GM21360 (cell line): ENCODE data around the gene EDIL3.

ENCODE experiments used
- ATAC-seq: cut with Tn5 transposase; IDR thresholded peaks from one replicate; pipeline ENCODE4 v1.9.1; 2021; ENCODE audit warnings: mild to moderate bottlenecking, moderate library complexity; ENCODE audit not compliant: unreplicated experiment

The EDIL3 gene

DNA sequence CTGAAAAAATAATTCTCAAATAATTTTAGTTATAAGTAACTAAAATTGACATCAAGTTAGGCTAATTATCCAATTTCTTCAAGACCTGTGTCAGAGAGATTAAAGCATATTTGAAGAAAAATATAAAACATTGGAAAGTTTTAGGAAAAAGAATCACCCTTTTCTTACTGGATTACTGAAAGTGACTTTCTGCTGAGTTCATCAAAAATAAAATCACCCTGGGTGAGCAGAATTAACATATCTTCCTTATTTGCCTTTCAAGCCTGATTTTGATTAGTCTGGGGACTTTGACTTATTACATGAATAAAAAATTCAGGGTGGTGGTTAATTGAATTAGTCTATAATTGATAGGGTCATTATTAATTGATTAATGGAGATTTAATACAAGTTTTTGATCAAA, 411.8 kb downstream of the EDIL3 start:
- no peak for ATAC-seq

DNA sequence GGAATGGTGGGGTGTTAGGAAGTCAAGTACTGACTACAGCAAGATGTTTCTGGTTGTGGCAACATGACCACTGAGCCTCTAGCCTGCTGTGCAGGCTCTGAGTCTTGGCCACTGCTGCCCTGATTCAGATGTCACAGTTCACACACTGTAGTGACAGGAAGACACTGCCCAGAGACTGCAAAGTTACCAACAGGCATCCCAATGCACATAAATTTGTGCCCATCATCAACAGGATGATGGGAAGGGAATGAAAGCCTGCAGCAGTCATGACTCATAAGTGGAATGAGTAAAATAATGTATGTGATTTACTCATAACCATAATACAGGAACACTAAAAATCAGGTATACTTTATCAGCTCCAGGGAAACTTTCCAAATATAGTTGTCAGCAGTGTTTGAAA, 412.4 kb downstream of the EDIL3 start:
- no peak for ATAC-seq

DNA sequence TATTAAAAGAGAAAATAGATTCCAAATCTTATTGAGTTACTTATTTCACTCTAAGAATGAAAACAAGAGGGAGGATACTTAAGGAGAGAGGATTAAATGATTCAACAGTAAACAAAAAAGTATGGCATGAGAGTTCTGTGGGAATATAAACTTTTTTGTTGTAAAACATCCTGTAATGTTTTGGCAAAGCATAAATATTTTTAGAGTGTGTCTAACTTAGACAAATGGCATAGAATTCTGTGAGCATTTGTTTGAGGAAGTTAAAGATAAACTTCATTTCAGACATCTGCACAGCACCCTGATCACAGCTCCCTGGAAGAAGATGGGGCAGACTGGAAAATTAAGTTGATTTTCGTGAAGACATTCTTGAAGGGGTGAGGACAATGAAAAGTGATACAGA, 417.3 kb downstream of the EDIL3 start:
- no peak for ATAC-seq

DNA sequence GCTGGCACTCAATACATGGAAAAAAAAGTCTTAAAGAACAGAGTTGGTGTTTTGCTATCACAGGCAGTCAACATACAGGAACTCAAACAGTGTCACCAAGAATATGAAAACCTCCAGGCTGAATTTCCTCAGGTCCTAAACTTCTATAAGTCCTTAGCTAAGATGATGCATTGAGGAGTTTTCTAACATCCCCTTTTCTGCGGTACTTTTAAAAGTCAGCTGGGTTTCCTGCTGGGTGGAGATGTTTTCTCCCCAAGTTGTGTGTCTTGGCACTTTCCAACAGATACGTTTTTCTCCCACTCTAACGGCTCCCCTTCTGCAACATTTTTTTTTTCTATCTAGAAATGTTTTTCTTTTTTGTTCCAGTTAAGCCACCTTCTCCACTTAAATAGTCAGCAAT, 419.2 kb downstream of the EDIL3 start:
- no peak for ATAC-seq

DNA sequence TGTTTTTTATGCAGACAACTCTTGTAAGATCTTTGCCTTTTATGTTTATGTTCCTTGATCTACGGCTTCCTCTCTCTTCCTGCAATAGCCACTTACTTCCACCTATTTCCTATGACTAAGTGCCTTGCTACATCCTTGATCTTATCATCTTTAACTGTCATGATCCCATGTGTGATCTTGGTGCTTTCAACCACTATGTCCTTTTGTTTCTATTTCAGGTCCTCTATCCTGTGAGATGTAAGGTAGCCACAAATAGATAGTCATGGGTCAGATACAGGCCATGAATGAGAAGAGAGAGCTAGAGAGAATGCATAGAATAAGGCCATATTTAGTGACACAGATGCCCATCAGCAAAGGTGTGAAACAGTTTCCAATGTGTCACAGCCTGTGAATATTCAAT, 420.4 kb downstream of the EDIL3 start:
- ATAC-seq = no peak

DNA sequence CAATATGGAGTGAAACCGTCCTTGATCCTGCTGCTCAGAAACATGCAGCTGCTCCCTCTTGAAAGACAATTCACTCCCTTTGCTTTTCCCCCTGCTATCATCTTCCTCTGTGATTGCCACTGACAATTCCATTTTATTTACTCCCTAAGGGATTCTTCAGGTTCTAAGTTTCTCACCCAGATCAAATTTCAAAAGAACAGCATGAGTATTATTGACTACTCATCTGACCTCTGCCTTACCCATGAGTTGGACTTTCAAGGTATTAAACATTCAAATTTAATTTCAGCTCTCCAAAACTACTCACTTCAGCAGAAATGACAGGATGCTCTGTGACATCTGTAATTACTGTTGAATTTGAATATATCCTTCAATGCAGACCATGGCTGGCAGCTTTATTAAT, 427.5 kb downstream of the EDIL3 start:
- ATAC-seq = no peak

DNA sequence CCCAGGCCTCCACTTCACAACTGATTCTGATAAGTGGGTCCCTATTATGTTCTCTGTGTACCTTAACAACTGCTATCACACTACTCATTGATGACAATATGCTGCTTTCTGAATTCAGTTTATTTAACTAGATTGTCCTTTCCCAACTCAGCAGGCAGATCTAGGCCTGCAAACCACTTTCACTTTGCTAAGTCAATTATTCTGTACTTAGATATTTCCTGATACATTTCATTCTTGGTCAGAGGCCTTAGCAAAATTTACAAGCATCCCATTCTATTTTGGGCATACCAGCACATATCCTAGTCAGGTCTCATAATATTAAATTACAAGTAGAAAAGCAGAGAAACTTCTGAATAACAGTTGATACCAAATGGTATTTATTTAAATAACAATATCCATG, 428.3 kb downstream of the EDIL3 start:
- ATAC-seq = no peak

DNA sequence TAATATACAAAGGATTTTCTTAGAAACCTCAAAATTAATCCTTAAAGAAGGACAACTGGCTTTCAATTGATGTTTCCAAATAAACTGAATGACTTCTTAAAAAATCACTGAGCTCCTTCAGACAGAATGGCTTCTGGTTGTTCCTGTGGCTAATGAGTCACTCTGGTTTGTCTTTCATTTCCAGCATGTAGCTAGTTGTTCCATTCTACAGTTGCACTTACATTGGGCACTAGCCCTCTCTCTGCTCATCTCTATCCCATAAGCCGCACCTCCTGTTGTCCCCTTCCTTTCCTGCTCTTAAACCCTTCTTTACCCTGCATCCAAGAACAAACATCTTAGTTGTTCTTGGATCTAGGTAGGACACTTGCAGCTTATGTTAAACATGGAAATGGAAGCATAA, 428.8 kb downstream of the EDIL3 start:
- ATAC-seq = no peak

DNA sequence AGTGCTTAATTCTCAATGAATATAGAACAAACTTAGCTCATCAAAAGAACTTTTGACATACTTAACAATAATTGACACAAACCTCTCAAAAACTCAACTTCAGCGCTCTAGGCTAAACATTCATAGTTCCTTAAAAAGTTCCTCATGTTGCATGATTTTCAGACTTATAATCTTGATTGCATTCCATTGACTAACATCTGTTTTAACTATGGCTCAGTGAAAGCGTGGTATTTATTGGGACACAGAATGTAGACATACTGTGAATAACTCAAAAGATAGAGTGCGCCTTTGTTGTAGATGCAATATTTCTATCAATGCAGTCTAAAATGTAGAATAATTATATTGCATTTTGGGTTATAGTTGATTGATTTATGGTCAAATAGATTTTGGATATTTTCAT, 436.9 kb downstream of the EDIL3 start:
- ATAC-seq = no peak

DNA sequence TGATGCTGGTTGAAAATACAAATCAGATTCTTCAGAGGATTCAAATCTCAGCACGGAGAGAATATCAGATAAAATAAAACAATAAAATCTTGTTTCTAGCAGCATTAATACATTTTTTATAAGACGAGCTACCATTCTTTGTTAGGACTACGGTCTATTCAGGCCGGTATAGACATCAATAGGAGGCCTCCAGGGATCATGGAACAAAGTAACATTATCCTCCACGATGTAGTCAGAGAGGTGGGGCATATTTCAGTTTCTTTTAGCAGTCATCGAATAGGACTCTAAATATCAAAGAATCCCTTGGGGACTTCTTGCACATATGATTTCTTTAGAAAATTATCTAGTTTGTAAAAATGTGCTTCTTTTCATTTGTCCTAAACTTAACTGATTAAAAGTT, 438.2 kb downstream of the EDIL3 start:
- no peak for ATAC-seq

DNA sequence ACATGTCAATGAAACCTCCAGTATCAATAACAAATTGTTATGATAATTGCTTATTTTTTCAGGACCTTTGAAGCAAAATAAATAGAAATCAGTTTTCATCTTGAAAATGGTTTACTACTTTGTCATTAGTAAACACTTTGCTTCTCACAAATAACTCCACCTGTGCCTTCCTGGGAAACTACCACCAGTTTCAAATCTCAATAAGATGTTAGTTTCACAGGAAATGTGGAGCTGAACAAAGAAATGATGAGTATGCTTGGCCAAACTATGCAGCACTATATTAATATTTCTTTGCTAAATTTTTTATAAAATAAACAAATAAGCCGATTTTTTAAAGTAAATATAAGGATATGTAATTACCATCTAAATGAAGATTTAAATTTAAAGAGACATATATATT, 442.5 kb downstream of the EDIL3 start:
- ATAC-seq = no peak

DNA sequence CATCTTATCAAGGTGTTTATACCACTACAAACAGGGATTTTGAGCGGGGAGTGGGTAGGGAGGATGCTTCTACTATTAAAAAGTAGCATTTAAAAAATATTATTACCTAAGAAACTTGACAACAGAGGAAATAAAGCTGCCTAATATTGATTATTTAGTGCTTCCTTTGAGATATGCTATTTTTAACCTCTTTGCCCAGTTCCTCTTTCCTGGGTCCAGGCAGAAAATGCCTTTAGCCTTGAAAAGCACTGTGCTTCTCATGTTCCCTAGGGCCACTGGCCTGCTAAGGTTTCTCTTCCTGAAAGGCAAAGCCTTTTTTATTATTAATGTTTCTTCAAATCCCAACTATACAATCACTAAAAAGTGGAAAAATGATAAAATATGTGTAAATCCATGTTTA, 446.8 kb downstream of the EDIL3 start:
- no peak for ATAC-seq

DNA sequence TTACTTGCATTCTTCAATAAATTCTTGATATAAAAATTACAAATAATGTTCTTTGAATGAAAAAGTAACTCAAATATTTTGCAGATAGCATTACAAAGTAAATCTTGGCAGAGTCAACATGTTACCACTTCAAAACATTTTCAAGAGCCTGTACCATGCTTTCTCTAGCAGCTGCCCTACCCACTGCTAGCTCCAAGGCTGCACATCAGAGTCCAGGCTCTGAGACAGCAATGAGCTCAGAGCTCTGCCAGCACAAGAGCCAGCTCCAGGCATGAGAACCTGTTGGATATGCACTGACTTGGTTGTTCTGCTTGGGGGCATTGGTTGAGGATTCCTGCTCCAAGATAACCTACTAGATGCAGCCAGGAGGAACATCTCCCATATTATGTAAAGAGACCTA, 452.7 kb downstream of the EDIL3 start:
- no peak for ATAC-seq

DNA sequence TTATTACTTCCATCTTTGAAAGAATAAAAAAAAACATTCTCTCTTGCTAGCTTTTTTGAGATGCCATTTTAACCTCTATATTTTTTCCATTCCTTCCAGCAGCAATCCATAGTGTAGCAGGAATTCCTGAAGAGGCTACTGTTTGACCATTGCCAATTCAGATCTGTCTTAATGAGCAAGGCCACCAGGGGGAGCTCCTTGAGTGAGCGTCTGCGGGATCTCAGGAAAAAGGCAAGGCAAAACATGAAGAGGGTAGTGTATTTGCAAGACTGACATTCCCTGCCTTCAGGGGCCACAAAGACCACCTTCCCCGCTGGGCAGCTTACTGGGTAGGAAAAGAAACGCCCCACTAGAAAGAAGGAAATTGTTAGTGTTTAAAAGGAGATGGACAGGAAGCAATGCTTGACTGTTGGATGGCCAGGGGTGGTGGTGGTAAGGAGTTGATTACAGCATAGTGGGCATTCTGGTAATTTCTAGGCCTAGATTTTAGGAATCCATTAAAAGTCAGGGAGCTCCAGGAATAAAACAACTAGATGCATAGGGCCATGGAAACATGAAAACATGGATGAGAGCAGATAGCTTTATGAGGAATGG, 457.4 kb downstream of the EDIL3 start:
- ATAC-seq = peak; percentile 66

DNA sequence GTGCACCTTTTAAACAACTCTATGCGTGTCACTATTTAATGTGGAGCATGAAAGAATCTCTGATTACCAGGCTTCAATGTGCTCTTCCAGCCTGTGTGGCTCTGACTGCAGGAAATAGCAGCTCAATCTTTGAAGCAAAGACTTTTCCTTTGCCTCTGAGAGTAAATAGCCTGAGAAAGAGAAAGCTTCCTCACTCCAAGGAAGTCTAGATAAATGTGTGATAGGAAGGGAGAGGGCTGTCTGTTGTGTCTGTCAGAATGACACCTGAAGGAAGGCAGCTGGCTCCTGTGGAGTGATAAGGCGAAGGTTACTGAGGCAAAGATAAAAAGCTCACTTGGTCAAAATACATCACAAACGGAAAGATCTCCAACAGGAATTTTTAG, 458.7 kb downstream of the EDIL3 start:
- ATAC-seq = no peak

DNA sequence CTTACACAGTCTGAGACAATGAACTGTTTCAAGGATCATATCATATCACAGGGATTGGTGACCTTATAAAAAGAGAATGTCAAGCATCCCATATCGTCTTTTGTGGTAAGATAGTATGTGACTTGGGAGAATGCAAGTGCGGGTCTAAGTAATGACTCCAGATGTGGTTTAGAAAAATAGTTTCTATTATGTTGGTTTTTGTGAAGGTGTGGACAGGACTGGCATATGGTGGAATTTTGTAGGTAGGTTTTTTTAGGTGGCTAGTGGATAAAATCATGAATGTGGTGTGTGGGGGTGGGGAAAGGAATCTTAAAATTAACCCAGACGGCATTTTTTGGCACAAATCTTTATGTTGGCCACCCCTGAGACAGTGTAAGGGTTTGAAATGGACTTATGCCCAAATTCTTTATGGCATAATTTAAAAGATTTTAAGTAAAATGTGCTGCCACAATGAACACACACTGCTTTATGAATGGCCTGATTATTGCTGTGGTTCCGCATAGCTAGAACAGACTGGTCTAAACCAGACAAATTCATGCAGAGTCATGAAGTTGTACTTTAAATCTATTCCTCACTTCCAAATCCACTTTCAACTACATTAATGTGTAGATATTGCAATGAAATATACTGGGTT, 459.2 kb downstream of the EDIL3 start:
- ATAC-seq = no peak

DNA sequence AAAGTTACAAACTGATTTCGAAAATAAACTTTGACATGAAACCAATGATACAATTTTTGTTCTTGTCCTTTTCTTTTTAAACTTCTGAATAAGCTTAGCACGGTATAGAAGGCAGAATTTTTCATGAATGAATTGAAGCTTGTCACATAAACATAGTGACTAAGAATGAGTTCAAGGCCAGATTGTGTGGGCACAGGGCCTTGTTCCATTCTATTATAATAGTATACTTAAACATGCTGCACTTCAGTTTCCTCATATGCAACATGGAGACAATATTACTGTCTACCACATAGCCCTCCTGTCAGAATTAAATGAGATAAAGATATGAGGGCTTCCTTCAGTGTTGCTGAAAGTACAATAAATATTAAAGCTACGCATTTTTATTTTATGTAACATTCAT, 459.8 kb downstream of the EDIL3 start:
- ATAC-seq = no peak

DNA sequence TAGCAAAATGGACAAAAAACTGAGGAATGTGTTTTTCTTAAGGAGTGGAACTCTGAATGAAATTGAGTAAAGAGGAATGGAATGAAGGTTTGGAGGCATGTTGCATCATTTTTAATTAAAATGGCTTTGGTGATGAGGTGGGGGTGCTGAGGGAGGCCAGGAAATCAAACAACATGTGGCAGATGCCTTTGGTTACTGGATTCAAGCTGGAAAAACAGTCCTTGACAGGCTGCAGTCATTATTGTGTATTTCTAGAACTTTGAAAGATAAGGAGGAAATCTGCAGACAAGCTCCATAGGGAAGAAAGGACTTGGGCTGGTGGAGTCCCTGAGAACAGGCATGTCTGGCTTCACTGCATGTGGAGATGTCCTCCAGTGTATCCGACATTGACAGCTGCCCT, 460.5 kb downstream of the EDIL3 start:
- no peak for ATAC-seq

DNA sequence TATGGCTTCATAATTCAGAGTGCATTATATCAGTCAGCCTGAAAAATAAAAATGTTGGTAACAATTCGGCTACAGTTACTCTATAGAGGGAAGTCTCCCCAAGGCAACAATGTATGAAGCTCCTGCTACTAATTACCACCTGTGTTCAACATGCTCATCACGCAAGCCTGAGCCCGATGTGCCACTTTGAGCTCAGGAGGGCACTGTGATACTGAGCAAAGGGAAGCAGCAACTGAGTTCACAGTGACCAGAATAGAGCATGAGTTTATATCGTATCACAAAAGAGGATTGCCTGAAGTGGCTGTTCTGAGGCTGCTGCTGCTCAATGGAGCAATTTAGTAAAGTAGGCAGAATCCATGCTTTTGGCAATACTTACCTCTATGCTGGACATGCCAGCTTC, 462.0 kb downstream of the EDIL3 start:
- ATAC-seq = no peak

DNA sequence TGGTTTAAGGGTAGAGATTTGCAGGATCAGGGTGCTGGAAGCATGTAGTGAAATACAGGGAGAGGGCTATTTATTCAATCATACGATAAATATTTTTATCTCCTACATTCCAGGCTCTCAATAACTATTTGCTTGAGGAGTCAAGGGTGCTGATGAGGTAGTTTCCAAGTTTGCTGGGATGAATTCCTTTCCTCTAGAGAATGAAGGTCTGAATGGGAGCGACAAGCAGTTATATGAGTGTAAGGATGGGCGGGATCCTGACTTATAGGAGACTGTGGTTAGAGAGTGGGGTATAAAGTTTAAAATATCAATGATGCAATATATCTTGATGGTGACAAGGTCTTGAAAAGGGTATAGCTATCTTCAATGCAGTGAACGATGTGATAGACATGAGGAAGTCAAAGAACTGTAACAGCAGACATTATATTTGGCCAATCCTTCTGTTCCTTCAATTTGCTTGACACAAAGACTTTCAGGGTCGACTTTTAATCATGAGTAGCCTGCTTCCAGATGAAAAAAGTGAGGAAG, 462.9 kb downstream of the EDIL3 start:
- no peak for ATAC-seq

DNA sequence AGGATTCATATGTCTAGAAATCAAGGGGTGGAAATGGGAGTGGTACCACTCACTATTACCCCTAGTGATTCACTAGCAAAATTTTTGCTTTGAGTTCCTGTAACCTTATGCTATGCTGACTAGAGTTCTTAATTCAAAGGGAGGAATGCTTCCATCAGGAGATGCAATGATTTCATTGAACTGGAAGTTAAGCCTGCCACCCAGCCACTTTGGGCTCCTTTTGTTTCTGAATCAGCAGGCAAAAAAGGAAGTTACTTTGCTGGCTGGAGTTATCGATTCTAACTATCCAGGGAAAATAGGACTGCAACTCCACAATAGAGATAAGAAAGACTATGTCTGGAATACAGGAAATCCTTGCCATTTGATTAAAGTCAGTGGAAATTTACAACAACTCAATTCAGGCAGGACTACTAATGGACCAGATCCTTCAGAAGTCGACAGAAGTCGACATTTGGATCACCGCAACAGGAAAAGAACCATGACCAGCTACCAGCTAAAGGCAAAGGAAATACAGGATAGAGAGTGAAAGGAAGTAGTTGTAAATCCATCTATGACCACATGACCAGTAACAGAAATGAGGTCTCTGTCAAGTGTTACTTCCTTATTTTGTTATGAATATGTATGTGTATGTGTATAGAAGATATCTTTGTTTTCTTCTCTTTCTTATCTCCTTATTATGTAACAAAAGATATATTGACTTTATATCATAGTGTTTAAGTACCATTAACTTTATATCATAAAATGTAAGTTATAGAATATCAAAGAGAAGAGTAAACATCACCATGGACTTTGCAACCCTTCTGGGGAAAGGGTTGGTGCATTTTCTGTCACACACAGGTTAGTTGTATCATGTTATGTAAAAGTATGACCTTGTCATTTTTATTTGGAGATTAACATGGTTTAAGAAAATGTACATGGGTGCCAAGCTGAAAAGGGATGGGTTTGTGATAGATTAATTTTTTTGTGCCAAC, 465.3 kb downstream of the EDIL3 start:
- peak; percentile 62 for ATAC-seq
